Type B pancreatic cell (in vitro differentiated cells): ENCODE results near the gene TMEM89. TPM values are rescaled to one million over a fixed set of nuclear protein-coding genes. Genes with fewer than 3 reads are reported as not detected.

Experiments used
- DNase-seq: peaks from one replicate; pipeline ENCODE4 v3.0.0; 2021; ENCODE audit warnings: mixed read lengths; ENCODE audit not compliant: unreplicated experiment; ENCODE audit errors: extremely low spot score
- H3K27ac Mint-ChIP-seq: 2 replicates; pipeline ENCODE4 v1.8.0; 2021; ENCODE audit warnings: mild to moderate bottlenecking, mixed read lengths
- H3K27me3 Mint-ChIP-seq: 2 replicates; pipeline ENCODE4 v1.8.0; 2021; ENCODE audit warnings: mixed read lengths
- H3K36me3 Mint-ChIP-seq: 2 replicates; pipeline ENCODE4 v1.8.0; 2021; ENCODE audit warnings: mixed read lengths
- H3K4me1 Mint-ChIP-seq: one replicate; pipeline ENCODE4 v1.8.0; 2021; ENCODE audit warnings: mixed read lengths; ENCODE audit not compliant: unreplicated experiment
- H3K4me3 Mint-ChIP-seq: 2 replicates; pipeline ENCODE4 v1.8.0; 2021; ENCODE audit warnings: mild to moderate bottlenecking, mixed read lengths
- H3K9me3 Mint-ChIP-seq: 2 replicates; pipeline ENCODE4 v1.8.0; 2021; ENCODE audit warnings: mixed read lengths
- CTCF ChIP-seq: fragments of 200-600 bp; sonication (generic); conservative IDR thresholded peaks from 2 replicates; pipeline ENCODE4 v1.5.0; 2021; ENCODE audit warnings: antibody characterized with exemption, mild to moderate bottlenecking
- total RNA-seq: library from RNA; stranded (reverse); gene quantifications from 2 replicates; pipeline ENCODE4 v1.2.1, GENCODE V29; 2021; ENCODE audit warnings: low replicate concordance

The TMEM89 gene
- total RNA-seq, 1 donor from 2014 or later, result not detected

GRCh38 chr3:48598323-48599076, 23.1 kb downstream of the TMEM89 start:
- peak overlapping the region; percentile 22 for H3K4me3 Mint-ChIP-seq
- H3K27ac Mint-ChIP-seq, result peak overlapping the region; percentile 84
- H3K9me3 Mint-ChIP-seq, result no peaks in the 10 kb centered on the region
- no peak for DNase-seq
- no peak for TF ChIP-seq CTCF
- peaks cover 17% of the 10 kb centered on the region for H3K36me3 Mint-ChIP-seq
- H3K4me1 Mint-ChIP-seq, result peaks cover 32% of the 10 kb centered on the region
- peaks cover 3% of the 10 kb centered on the region for H3K27me3 Mint-ChIP-seq

- Mint-ChIP-seq H3K9me3 (no peaks in the 10 kb centered on the region), H3K27ac (peak overlapping the region; percentile 84), H3K27me3 (peaks cover 3% of the 10 kb centered on the region), H3K36me3 (peaks cover 11% of the 10 kb centered on the region), H3K4me1 (peaks cover 32% of the 10 kb centered on the region), H3K4me3 (peak overlapping the region; percentile 12)
- no peak for TF ChIP-seq CTCF
- DNase-seq, result no peak
These were observed 24.2 kb downstream of the TMEM89 start for GRCh38 chr3:48597408-48597800.

GRCh38 chr3:48596676-48597407, 24.7 kb downstream of the TMEM89 start:
- peaks cover 32% of the 10 kb centered on the region for H3K4me1 Mint-ChIP-seq
- peaks cover 9% of the 10 kb centered on the region for H3K36me3 Mint-ChIP-seq
- no peak for TF ChIP-seq CTCF
- H3K4me3 Mint-ChIP-seq, result peak overlapping the region; percentile 12
- peaks cover 3% of the 10 kb centered on the region for H3K27me3 Mint-ChIP-seq
- H3K27ac Mint-ChIP-seq, result peak overlapping the region; percentile 84
- no peak for DNase-seq
- no peaks in the 10 kb centered on the region for H3K9me3 Mint-ChIP-seq

- no peak for DNase-seq
- peaks cover 32% of the 10 kb centered on the region for H3K4me1 Mint-ChIP-seq
- H3K27me3 Mint-ChIP-seq, result peaks cover 3% of the 10 kb centered on the region
- no peaks in the 10 kb centered on the region for H3K9me3 Mint-ChIP-seq
- no peak for TF ChIP-seq CTCF
- peak overlapping the region; percentile 41 for H3K4me3 Mint-ChIP-seq
- H3K36me3 Mint-ChIP-seq, result peaks cover 9% of the 10 kb centered on the region
- peak overlapping the region; percentile 75 for H3K27ac Mint-ChIP-seq
These were observed 25.4 kb downstream of the TMEM89 start for GRCh38 chr3:48596157-48596556.

GRCh38 chr3:48595526-48596121, 25.9 kb downstream of the TMEM89 start:
- Mint-ChIP-seq H3K27ac (peak overlapping the region; percentile 75), H3K27me3 (peaks cover 3% of the 10 kb centered on the region), H3K4me3 (peak overlapping the region; percentile 41), H3K4me1 (peaks cover 32% of the 10 kb centered on the region), H3K36me3 (peaks cover 13% of the 10 kb centered on the region), H3K9me3 (no peaks in the 10 kb centered on the region)
- TF ChIP-seq CTCF, result no peak
- no peak for DNase-seq
